Erythroblast (primary cell): ENCODE data around the gene SERPINB1.

Source experiments
- GATA1 ChIP-seq: IDR thresholded peaks from 2 replicates; pipeline ENCODE4 v1.6.1; 2011; ENCODE audit warnings: low read depth, mild to moderate bottlenecking, control low read depth, low read length, moderate library complexity
- POLR2A ChIP-seq: IDR thresholded peaks from 2 replicates; pipeline ENCODE4 v1.6.1; 2011; ENCODE audit warnings: mild to moderate bottlenecking, low read length

- TF ChIP-seq POLR2A = no peak
- no peak for TF ChIP-seq GATA1
Measured at GRCh38 chr6:2809015-2809414, 32.6 kb downstream of the SERPINB1 start.
